ENCODE data around the gene EHD4. TPM values are rescaled to one million over a fixed set of nuclear protein-coding genes. Genes with fewer than 3 reads are reported as not detected.

Gene EHD4
- total RNA-seq, 1 donor from 2014 or later = 30.2 TPM

GRCh38 chr15:41848631-41849030, 123.7 kb downstream of the EHD4 start:
- DNase-seq (ENCODE audit: low read depth) = no peak
- no peak for TF ChIP-seq CTCF (conservative IDR thresholded peaks at IDR 0.05; ENCODE audit: low read depth, low read length)
- H3K4me3 ChIP-seq (ENCODE audit: low read depth, low read length) = no peak overlapping the region

GRCh38 chr15:41847981-41848380, 124.4 kb downstream of the EHD4 start:
- TF ChIP-seq CTCF (conservative IDR thresholded peaks at IDR 0.05; ENCODE audit: low read depth, low read length) = no peak
- DNase-seq (ENCODE audit: low read depth) = no peak
- no peak overlapping the region for H3K4me3 ChIP-seq (ENCODE audit: low read depth, low read length)

- no peak for TF ChIP-seq CTCF (conservative IDR thresholded peaks at IDR 0.05; ENCODE audit: low read depth, low read length)
- no peak for DNase-seq (ENCODE audit: low read depth)
- H3K4me3 ChIP-seq (ENCODE audit: low read depth, low read length) = no peak overlapping the region
Measured at GRCh38 chr15:41847206-41847605, 125.2 kb downstream of the EHD4 start.

Other genes starting within 250 kb of the EHD4 start
- gene MAPKBP1, start 198.1 kb downstream of the EHD4 start, total RNA-seq = 11.9 and 14.4 TPM in 2 replicates
- 6.6 and 10.4 TPM in 2 replicates for gene JMJD7, start 144.5 kb downstream of the EHD4 start, total RNA-seq
- 0.65 and 1.2 TPM in 2 replicates for gene PLA2G4B, start 133.7 kb downstream of the EHD4 start, total RNA-seq
- 0.51 and 0.63 TPM in 2 replicates for gene SPTBN5, start 78.5 kb downstream of the EHD4 start, total RNA-seq
- gene PLA2G4E, start 48.5 kb upstream of the EHD4 start, total RNA-seq = not detected in 2 replicates
- gene PLA2G4D, start 122.0 kb upstream of the EHD4 start, total RNA-seq = not detected in 2 replicates
- 0.40 and 0.72 TPM in 2 replicates for gene PLA2G4F, start 184.1 kb upstream of the EHD4 start, total RNA-seq
- gene VPS39, start 235.7 kb upstream of the EHD4 start, total RNA-seq = 15.9 and 29.1 TPM in 2 replicates

All from epithelial cell of proximal tubule (primary cell).